Measurements from ENCODE around the gene URB1.
"Not testable (repeated sequence)": the region's sequence is repeated elsewhere in the genome, so short reads cannot be mapped to it uniquely, and the experiment has no call there.

URB1 gene

DNA sequence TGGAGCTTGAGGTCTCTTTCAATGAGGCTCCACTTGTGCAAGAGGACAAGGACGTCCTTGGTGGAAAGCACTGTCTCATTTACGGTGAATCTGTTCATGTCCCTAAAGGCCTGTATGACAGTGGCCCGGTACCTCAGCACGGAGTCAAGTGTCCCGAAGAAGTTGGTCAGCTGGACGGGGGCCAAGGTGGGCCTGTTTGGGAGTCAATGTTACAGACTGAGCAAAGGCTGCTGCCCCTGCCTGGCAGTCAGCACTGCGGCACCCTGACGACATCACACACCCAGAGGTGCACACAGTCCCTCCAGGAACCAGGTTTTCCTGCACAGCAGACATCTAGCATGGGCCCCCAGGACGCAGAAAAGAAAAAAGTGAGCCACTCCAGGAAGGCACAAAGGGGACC is 75.1 kb downstream of the URB1 start:
- DNase-seq (ENCODE audit: low spot score) = no peak

DNA sequence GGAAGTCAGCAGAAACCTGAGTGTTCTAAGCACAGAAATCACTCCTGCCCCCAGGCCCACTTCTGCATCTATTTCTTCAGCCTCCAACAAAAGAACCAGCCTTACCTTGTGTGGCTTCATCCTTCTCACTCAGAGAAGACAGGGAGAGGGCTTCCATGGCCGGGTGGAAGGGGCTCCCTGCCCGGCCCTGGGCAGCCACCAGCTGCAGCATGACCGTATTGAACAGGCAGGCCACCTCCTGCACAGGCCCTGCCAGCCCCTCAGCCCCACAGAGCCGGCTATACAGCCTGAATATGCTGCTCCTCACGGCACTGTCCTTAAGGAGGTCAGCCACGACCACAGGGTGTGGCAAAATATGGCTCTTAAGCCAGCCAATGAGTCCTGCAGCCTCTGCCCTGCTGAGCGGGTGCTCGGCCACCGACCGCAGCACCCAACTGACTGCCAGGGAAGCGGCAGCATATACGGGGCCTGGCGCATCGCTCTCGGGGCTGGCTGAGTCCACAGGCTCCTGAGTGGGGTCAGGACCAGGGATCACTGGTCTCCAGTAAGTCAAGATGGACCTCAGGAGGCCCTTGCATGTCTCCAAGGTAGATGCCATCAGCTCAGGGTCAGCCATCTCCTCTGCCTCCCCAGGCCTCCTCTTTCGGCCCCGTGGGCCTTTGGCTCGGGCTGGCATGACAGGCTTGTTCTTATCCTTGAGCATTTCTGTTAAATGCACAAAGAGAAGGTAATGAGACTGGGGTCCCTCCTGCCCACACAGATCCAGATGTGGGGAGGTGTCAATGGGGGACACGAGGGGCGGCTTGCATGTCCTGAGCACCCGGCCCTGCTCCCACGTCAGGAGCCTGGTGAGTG is 76.2 kb downstream of the URB1 start:
- DNase-seq (ENCODE audit: low spot score) = no peak

DNA sequence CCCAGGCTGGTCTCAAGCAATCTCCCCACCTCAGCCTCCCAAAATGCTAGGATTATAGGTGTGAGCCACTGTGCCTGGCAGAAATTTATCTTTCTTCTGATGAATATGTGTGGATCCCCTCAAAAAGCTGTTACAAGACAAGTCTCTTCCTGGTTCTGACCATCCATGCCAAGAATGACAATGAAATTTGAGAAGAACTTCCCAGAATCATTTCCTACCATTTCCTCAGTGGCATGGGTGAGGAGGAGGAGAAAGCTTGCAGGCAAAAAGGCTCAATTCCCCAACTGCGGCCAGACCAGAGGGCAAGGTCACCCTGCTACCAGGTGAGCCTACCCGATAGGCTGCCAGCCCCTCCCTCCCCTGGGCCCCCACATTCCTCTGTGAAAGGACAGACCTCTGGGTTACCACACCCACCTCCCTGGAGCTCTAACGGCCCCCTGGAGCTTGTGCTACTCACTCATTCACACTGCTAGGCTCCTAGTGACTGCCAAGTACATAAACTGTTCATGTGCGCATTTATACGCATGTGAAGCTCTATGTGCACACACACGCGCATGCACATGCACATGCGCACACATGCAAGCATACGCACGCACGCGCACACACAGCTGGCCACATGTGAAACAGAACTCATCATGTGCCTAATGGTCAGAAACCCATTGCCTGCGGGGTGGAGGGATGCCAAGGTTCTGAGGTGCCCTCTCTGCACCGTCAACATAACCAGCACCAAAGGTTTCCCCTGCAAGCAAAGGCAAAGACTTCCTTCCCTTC is 77.1 kb downstream of the URB1 start:
- DNase-seq (ENCODE audit: low spot score) = no peak

DNA sequence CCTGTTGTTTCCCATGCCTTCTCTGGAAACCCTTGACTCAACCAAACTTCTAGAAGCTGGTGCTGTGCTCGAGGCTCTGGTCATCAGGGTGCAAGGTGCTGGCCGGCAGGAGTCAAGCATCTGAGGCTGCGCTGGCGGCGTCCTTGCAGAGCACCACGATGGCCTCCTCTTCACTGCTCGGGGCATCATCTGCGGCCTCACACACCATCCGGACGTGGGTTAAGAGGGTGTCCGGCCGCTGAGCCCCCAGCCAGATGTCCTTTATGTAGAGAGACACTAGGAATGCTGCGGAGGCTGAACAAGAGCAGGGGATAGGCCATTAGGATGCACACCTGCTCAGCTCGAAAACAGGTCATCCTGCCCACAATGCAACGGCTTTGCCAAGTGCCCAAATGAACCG is 78.0 kb downstream of the URB1 start:
- DNase-seq (ENCODE audit: low spot score) = no peak

DNA sequence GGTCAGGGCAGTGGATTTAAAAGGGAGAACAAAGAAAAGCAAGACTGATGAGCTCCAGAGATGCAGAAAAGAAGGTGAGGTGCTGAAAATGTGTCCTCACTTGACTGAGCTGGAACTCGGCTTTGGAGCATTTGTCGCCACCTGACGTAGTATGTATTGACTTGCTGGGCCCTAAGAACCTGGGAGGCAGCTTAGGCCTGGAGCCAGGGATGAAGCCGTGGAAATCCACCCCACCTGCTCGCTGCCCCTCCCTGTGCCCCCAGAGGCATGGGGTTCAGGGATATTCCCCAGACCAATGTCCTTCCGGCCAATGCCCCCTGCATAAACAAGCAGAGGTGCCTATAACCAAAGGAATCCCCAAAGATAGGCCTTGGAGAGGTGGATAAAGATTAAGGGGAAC is 79.8 kb downstream of the URB1 start:
- no peak for DNase-seq (ENCODE audit: low spot score)

DNA sequence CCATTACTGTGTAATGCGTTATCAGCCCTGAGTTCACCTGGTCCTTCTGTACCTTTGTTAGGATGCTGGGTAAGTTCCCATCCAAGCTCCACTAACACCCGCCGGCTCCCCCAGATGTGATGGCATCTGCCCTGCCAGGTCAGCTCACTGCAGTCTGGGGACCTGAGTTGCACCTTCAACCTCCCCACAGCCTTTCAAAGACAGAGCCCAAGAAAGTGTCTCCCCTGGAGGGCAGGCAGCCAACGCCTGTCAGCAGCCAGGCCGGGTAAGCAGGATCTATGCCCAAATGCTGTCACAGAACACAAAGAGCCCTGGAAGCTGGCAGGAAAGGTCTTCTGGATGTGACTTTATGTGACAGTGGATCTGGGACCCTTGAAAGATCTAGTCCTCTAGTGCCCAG is 80.5 kb downstream of the URB1 start:
- no peak for DNase-seq (ENCODE audit: low spot score)

DNA sequence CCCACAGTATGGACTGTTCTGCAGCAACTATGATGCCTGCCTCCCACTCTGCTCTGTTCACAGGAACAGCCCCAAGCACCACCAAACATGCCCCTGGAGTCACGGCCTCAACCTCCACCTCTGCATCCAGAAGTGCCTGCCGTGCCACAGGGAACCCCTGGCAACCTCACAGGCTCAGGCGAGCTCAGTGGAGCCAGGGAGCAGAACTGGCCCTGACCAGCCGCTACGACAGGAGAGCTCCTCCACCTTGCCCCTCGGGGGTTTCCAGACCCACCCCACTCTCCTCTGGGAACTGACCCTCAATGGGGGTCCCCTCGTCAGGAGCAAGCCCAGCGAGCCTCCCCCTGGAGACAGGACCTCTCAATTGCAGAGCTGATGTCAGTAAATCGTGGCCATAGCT is 81.2 kb downstream of the URB1 start:
- DNase-seq (ENCODE audit: low spot score) = no peak

DNA sequence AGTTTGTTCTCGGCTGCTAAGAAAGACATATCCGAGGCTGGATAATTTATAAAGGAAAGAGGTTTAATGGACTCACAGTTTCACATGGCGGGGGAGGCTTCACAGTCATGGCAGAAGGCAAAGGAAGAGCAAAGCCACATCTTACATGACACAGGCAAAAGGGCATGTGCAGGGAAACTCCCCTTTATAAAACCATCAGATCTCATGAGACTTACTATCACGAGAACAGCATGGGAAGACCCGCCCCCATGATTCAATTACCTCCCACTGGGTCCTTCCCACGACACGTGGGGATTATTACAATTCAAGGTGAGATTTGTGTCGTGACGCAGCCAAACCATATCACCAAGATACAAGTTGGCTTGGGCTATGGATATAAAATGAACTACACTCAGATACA is 81.8 kb downstream of the URB1 start:
- not testable (repeated sequence) for DNase-seq (ENCODE audit: low spot score)

DNA sequence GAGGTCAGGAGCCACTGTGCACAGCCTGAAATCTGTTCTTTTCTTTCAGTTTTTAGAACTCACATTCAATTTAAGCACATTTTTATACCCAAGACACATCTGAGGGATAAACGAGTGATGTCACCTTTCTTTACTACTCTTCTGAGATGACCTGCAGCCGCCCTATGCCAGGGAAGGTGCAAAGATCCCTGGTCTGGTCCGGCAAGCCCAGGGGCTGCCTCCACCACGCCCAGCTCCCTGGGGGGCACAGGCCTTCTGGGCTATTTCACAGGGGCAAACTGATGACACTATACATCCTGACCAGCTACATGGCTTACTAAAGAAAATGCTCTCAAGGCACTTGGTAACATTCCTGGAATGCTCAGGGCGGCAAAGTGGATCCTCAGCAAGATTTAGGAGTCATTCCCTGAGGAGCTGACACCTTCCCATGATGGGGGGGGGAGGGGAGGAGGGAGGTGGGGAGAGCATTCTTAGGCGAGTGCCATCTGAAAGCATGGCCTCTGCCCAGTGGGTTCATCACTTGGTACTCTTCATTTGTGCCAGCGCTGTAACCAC is 82.8 kb downstream of the URB1 start:
- DNase-seq (ENCODE audit: low spot score) = no peak

DNA sequence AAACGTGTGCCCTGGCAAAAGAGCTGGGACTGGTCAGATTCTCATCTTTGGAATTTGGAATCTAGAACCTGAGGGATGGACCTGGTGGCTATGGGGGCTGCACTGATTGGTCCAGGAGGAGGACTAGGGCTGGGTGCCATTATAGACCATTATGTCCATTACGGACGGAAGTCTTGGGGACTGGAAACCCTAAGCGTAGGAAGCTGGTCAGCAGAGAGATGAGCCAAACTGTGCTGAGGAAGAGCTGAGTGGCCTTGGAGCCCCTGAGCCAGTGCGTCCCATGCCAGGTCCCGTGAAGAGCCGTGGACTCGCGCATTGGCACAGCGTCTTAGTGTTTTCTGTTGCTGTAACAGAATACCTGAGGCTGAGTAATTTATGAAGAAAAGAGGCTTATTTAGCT is 84.1 kb downstream of the URB1 start:
- DNase-seq (ENCODE audit: low spot score) = no peak

DNA sequence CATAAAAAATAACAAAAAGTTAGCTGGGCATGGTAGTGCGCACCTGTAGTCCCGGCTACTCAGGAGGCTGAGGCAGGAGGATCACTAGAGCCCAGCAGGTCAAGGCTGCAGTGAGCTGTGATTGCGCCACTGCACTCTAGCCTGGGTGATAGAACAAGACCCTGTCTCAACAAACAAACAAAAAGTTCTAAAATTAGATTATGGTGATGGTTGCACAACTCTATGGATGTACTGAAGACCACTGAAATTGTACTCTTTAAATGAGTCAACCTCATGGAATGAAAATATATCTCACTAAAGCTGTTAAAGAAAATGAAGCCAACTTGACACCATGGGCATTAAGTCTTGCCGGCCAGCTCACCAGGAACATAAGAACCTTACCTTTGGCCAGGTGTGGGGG is 85.1 kb downstream of the URB1 start:
- no peak for DNase-seq (ENCODE audit: low spot score)

DNA sequence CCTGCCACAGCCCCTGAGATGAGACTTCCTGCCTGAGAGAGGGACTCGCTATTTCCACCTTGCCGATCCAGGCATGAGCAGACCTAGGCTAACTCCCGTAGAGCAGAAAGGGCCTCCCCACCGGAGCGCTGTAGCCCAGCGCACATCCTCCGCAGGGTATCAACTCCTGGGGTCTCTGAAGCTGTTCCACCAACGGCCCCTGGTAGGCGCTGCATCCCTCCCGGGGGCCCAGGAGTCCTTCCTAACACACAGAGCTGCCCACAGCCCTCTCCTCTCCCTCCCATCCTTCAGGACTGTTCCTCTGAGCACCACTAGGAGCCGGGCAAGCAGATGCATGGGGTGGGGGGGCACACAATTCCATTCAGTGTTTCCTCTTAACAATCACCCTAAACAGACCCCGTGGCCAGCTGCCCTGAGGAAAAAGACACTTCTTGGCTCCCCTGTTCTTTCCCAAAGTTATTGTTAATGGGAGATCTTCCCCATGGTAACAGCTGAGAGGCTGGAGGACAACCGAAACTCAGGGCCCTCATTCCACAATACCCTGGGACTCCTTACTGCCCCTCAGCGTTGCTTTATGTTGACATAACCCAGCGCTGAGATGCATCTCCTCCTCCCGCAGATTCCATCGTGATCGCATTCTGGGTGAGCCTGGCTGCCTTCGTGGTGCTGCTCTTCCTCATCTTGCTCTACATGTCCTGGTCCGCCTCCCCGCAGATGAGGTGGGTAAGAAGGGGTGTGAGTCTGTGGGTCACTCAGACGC is 86.6 kb downstream of the URB1 start:
- DNase-seq (ENCODE audit: low spot score) = no peak

DNA sequence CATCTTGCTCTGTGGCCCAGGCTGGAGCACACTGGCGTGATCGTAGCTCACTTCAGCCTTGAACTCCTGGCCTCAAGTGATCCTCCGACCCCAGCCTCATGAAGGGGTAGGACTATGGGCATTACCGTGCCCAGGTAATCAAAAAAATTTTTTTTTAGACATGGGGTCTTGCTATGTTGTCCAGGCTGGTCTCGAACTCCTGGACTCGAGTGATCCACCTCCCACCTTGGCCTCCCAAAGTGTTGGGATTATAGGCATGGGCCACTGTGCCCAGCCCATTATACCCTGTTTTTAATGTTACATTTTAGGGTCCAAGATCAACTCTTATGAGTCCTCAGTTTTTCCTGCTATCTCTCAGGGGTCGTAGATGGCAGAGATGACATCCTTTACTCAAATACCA is 87.8 kb downstream of the URB1 start:
- DNase-seq (ENCODE audit: low spot score) = no peak

DNA sequence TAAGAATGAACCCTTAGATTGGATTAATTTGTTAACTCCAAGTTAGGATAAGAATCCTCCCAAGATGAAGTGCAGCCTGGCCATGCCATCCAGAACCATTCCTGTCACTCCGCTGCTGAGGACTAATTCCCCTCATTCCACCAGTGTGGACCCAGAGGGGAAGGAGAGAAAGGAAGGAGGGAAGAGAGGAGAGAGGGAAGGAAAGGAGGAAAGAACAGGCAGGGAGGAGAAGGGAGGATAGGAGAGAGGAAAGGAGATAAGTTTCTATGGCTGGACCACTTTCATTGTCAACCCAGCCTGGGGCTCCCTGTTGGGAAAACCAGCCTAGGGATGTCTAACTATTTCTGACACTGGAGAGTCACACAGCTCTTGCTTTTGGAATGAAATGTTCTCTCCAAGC is 89.4 kb downstream of the URB1 start:
- DNase-seq (ENCODE audit: low spot score) = no peak

DNA sequence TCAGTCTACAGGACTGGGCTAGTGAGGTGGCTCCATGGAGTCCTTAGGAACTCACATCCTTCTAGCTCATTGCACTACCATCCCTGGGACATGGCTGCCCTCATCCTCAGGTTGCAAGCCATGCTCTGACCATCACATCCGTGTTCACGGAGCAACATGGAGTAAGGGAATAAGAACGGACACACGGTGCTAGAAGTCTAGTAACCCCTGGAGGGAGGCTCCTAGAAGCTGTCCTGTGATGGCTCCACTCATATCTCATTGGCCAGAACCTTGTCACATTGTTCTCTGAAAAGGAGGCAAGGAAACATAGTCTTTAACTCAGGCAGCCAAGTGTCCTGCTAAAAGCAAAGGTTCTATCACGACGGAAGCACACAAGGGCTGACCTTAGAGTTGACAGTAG is 90.3 kb downstream of the URB1 start:
- DNase-seq (ENCODE audit: low spot score) = no peak

DNA sequence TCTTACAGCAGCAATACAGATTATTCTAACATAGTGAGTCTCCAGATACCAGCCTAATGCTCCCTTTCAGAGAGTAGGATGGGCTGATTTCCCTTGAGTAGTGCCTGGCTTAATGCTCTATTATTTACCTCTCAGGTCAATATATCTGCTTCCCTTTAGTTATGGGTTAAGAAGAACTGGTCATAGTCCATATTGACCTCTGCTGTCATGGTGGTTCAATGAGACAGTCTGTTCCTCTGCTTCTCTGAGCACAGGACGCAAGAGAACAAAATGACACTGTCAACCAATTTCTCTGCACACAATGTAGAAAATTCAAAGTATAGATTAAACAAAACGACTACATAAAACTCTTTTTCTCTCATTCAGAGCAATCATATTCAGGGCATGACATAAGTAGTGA is 91.2 kb downstream of the URB1 start:
- DNase-seq (ENCODE audit: low spot score) = no peak

DNA sequence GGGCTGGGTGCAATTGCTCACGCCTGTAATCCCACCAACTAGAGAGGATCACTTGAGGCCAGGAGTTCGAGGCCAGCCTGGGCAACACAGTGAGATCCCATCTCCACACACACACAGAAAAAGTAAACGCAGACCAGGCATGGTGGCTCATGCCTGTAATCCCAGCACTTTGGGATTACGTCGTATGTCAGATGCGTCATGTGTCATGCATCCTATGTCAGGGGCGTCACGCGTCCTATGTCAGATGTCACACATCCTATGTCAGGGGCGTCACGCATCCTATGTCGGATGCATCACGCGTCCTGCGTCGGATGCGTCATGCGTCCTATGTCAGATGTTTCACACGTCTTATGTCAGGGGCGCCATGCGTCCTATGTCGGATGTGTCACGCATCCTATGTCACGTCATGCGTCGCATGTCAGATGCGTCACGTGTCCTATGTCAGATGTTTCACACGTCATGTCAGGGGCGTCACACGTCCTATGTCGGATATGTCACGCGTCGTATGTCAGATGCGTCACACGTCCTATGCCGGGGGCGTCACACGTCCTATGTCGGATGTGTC is 92.6 kb downstream of the URB1 start:
- DNase-seq (ENCODE audit: low spot score) = no peak

DNA sequence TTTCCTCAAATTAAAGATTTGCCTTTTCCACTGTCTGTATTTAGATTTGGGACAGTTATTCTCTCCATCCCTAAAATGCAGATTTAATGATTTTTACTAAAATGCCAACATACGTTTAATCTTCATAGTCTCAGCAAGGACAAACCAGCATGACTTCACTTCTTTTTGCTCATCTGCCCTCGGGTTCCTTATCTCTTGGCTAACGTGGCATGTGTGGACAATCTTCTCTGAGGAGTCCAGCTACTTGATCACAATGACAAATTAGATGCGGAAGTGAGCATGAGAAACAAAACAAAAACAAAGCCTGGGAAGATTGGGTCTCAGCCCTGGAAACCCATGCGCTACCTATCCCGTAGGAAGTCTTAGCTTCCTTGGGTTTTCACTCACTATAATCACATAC is 93.1 kb downstream of the URB1 start:
- no peak for DNase-seq (ENCODE audit: low spot score)

DNA sequence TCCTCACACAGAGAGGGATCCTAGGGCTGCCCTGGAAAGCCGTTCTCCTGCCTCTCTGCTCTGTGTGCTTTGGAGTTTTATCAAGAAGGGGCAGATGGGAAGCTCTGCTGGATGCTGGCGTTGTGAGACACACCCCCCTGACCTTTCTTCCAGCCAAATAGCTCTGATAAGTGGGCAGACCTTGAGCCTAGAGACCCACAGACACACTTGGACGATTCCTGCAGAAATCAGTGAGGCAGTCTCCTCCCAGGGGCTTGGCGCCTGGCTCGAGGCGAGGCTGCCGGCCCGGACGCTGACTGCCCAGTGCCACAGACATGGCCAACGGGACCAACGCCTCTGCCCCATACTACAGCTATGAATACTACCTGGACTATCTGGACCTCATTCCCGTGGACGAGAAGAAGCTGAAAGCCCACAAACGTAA is 94.1 kb downstream of the URB1 start, which contains the start of gene MRAP:
Gene MRAP (plus strand): TSS at position 198 of the 424 bp plus-strand sequence. CDS start 117 bp downstream, at position 315.
- DNase-seq (ENCODE audit: low spot score) = no peak

DNA sequence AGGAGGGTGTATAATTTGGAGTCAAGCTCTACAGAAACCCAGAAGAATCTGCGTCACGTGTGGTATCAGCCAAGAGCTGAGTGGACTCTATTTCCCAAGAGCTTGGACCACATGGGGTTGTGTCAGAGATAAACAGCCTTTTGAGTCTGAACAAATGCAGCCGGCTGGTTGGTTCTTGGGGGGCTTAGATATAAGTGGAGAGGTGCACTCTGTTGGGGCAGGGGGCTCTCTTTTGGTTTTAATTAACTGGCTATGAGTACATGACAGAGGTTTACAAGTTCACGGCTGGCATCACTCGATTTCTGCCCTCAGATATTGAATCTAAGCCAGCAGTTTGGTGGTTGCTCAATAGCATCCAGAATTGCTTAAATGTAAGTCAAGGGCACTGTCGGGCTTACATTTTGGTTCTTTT is 94.7 kb downstream of the URB1 start:
- DNase-seq (ENCODE audit: low spot score) = no peak

DNA sequence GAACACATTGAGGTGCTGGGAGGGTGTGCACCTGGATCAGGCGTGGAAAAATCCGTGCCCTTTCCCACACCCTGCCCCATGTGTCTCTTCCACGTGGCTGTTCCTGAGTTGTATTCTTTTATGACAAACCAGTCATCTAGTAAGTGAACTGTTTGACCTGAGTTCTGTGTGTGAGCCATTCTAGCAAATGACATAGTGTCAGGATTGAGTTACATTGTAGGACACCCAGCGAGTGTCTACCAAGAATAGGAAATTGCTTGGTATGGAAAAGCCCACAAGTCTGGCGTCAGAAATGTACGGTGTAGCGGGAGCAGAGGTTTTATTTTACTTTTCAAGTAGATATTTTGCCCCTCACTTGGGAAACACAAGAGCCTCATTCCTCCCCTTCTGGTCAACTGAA is 95.4 kb downstream of the URB1 start:
- no peak for DNase-seq (ENCODE audit: low spot score)

DNA sequence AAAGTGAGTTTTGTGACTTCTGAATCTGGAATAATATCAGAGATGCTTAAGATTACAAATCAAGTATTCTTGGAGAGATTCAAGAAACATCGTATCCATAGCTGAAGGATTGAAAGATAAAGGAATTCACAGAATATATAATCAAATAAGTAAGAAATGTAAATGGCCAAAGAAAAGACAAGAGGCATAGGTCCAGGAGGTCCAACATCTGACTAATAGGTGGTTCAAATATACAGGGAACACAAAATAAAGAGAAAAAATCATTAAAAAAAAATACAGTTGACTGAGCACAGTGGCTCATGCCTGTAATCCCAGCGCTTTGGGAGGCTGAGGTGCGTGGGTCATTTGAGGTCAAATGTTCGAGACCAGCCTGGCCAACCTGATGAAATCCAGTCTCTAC is 107.3 kb downstream of the URB1 start:
- no peak for DNase-seq (ENCODE audit: low spot score)

All from GM03348 (cell line).